Ishikawa (cell line): Measurements from ENCODE around the gene ENPEP.

Source experiments
- CEBPB ChIP-seq: IDR thresholded peaks from 2 replicates; pipeline ENCODE4 v1.6.1; 2012
- CREB1 ChIP-seq: IDR thresholded peaks from 2 replicates; pipeline ENCODE4 v1.6.1; 2012; ENCODE audit warnings: low read depth
- EGR1 ChIP-seq: IDR thresholded peaks from 2 replicates; pipeline ENCODE4 v1.6.1; 2012
- EP300 ChIP-seq: IDR thresholded peaks from 2 replicates; pipeline ENCODE4 v1.6.1; 2012; ENCODE audit warnings: borderline replicate concordance
- FOXM1 ChIP-seq: IDR thresholded peaks from 2 replicates; pipeline ENCODE4 v1.6.1; 2012; ENCODE audit warnings: low read depth, borderline replicate concordance
- NFIC ChIP-seq: IDR thresholded peaks from 2 replicates; pipeline ENCODE4 v1.6.1; 2012
- RAD21 ChIP-seq: IDR thresholded peaks from 2 replicates; pipeline ENCODE4 v1.6.1; 2012; ENCODE audit warnings: low read depth
- TAF1 ChIP-seq: IDR thresholded peaks from 2 replicates; pipeline ENCODE4 v1.6.1; 2012; ENCODE audit warnings: low read depth, mild to moderate bottlenecking
- TEAD4 ChIP-seq: IDR thresholded peaks from 2 replicates; pipeline ENCODE4 v1.6.1; 2012
- USF1 ChIP-seq: IDR thresholded peaks from 2 replicates; pipeline ENCODE4 v1.6.1; 2012
- YY1 ChIP-seq: IDR thresholded peaks from 2 replicates; pipeline ENCODE4 v1.6.1; 2012; ENCODE audit warnings: low read depth
- TF ChIP-seq, protein P1 (sequence below): IDR thresholded peaks from 2 replicates; pipeline ENCODE4 v1.6.1; 2012
- TF ChIP-seq, protein P2 (sequence below): IDR thresholded peaks from 2 replicates; pipeline ENCODE4 v1.6.1; 2012; ENCODE audit warnings: low read depth, mild to moderate bottlenecking

DNA sequence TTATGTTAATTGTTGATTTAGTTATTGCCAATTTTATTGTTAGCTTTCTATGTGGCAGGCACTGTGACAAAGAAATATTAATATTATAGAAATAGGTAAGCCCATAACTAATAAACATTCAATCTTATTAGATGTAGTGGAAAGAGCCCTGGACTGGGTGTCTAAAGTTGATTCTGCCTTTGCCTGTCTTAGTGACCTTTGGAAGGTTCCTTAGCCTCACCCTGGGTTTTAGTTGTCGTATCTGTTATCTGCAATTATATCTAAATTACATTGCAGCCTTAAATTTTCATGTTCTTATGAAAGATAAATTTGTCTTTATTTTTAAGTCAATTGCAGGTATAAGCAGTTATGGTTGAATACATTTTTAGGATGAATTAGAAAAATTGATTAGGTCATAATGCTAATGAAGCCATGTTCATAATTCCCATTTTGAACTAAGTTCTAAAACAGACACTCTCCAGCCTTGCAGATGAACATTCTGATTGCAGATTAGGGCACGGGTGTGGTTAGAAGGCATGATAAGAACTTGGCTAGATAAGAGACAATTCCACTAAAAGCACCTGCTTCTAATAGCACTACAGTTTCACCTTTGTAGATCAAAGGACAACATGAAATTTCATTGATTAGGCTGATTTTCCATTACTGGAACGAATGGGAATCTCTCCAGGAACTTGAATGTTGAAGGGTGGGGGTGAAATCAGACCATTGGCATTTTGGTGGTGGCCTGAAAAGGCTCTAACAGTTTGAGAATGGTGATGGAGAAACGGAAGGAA lies 17.3 kb upstream of the ENPEP start:
- TF ChIP-seq TAF1 (no peak), RAD21 (no peak), CEBPB (no peak), NFIC (no peak), EP300 (no peak), YY1 (no peak), EGR1 (no peak), CREB1 (no peak), TEAD4 (no peak), USF1 (no peak), FOXM1 (no peak)
- TF ChIP-seq, protein P1, sequence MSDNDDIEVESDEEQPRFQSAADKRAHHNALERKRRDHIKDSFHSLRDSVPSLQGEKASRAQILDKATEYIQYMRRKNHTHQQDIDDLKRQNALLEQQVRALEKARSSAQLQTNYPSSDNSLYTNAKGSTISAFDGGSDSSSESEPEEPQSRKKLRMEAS = no peak
- TF ChIP-seq, protein P2, sequence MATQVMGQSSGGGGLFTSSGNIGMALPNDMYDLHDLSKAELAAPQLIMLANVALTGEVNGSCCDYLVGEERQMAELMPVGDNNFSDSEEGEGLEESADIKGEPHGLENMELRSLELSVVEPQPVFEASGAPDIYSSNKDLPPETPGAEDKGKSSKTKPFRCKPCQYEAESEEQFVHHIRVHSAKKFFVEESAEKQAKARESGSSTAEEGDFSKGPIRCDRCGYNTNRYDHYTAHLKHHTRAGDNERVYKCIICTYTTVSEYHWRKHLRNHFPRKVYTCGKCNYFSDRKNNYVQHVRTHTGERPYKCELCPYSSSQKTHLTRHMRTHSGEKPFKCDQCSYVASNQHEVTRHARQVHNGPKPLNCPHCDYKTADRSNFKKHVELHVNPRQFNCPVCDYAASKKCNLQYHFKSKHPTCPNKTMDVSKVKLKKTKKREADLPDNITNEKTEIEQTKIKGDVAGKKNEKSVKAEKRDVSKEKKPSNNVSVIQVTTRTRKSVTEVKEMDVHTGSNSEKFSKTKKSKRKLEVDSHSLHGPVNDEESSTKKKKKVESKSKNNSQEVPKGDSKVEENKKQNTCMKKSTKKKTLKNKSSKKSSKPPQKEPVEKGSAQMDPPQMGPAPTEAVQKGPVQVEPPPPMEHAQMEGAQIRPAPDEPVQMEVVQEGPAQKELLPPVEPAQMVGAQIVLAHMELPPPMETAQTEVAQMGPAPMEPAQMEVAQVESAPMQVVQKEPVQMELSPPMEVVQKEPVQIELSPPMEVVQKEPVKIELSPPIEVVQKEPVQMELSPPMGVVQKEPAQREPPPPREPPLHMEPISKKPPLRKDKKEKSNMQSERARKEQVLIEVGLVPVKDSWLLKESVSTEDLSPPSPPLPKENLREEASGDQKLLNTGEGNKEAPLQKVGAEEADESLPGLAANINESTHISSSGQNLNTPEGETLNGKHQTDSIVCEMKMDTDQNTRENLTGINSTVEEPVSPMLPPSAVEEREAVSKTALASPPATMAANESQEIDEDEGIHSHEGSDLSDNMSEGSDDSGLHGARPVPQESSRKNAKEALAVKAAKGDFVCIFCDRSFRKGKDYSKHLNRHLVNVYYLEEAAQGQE = no peak
